Eye (tissue), 1 donor: ENCODE results near the gene EFCAB11.
"Not testable (repeated sequence)": the region's sequence is repeated elsewhere in the genome, so short reads cannot be mapped to it uniquely, and the experiment has no call there.

Experiments used
- DNase-seq: peaks from one replicate; pipeline ENCODE4 v3.0.0-alpha.2; 2015

Gene EFCAB11

GRCh38 chr14:89910691-89911009 lies 43.9 kb downstream of the EFCAB11 start:
- no peak for DNase-seq

GRCh38 chr14:89909586-89909985 lies 44.9 kb downstream of the EFCAB11 start:
- no peak for DNase-seq

GRCh38 chr14:89908712-89909450 lies 45.6 kb downstream of the EFCAB11 start:
- peak; percentile 67 for DNase-seq

GRCh38 chr14:89907655-89908054 lies 46.9 kb downstream of the EFCAB11 start:
- no peak for DNase-seq

- DNase-seq = no peak
Measured at GRCh38 chr14:89906000-89906399, 48.5 kb downstream of the EFCAB11 start.

GRCh38 chr14:89903340-89903952 lies 51.1 kb downstream of the EFCAB11 start:
- no peak for DNase-seq

- DNase-seq = peak; percentile 20
Measured at GRCh38 chr14:89902881-89903280, 51.6 kb downstream of the EFCAB11 start.

GRCh38 chr14:89900802-89901201 lies 53.7 kb downstream of the EFCAB11 start:
- no peak for DNase-seq

GRCh38 chr14:89899917-89900663 lies 54.4 kb downstream of the EFCAB11 start:
- peak; percentile 38 for DNase-seq

GRCh38 chr14:89899291-89899690 lies 55.2 kb downstream of the EFCAB11 start:
- no peak for DNase-seq

- not testable (repeated sequence) for DNase-seq
Measured at GRCh38 chr14:89893388-89893787, 61.1 kb downstream of the EFCAB11 start.

- DNase-seq = no peak
Measured at GRCh38 chr14:89892953-89893352, 61.6 kb downstream of the EFCAB11 start.

GRCh38 chr14:89891721-89892120 lies 62.8 kb downstream of the EFCAB11 start:
- DNase-seq = not testable (repeated sequence)

GRCh38 chr14:89891055-89891454 lies 63.5 kb downstream of the EFCAB11 start:
- DNase-seq = no peak

- DNase-seq = no peak
Measured at GRCh38 chr14:89890589-89890988, 63.9 kb downstream of the EFCAB11 start.

- DNase-seq = no peak
Measured at GRCh38 chr14:89889626-89890025, 64.9 kb downstream of the EFCAB11 start.

GRCh38 chr14:89884761-89885160 lies 69.8 kb downstream of the EFCAB11 start:
- no peak for DNase-seq

- no peak for DNase-seq
Measured at GRCh38 chr14:89881839-89882238, 72.7 kb downstream of the EFCAB11 start.

GRCh38 chr14:89874091-89874490 lies 80.4 kb downstream of the EFCAB11 start:
- not testable (repeated sequence) for DNase-seq

GRCh38 chr14:89870316-89870715 lies 84.2 kb downstream of the EFCAB11 start:
- DNase-seq = no peak

- no peak for DNase-seq
Measured at GRCh38 chr14:89869606-89870005, 84.9 kb downstream of the EFCAB11 start.

GRCh38 chr14:89866458-89866857 lies 88.1 kb downstream of the EFCAB11 start:
- no peak for DNase-seq

- no peak for DNase-seq
Measured at GRCh38 chr14:89865153-89865552, 89.4 kb downstream of the EFCAB11 start.

- DNase-seq = no peak
Measured at GRCh38 chr14:89862856-89863255, 91.7 kb downstream of the EFCAB11 start.
